Measurements from ENCODE around the gene RRP8. TPM values are rescaled to one million over a fixed set of nuclear protein-coding genes. Genes with fewer than 3 reads are reported as not detected.

The RRP8 gene
- total RNA-seq, 2 experiments from 2014 or later, result 39.6 to 43.1 TPM

DNA sequence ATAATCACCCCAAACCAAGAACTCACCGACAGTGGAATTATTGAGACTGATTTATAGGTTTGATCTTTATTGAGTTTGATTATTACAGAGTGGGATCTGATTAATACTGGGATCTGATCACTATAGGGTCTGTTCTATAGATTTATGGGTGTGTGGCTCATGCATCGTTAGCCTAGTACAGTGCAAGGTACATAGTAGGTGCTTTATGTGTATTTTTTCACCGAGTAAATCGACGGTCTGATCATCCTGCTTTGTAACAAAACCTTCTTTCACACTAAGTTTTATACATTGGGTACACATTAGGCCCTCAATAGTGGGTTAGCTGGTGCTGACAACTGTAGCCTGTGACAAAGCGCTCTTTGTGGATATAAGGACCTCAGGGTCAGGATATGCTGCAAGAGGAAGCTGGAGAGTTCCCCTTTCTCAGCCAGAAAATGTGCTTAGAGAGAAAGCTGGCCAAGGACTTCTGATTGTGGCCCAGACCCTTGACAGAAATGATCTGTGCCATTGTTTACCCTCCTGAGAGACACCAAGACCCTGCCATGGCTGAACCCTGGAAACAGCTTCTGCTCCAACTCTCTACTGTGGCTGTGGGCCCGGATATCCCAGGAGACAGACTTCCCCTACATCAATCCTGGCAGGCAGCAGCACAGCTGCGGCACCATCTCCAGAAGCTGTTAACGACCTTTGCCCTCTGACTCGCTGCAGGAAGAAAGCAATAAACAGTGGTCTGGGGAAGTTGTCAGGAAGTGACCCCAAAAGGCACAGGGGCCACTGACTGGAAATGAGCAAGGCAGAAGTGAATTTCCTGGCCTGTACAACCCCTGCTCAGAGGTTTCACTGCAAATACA, 31.9 kb upstream of the RRP8 start:
- ChIA-PET CTCF (interaction anchor here (1.2 kb wide), 1 partner anchor 16 kb away, joined by 3 read pairs; the partner anchor contains the start of gene TPP1), POLR2A (interaction anchor here (0.9 to 1.6 kb wide), 3 partner anchors 16 to 40 kb away, joined by 3 to 4 read pairs (median 3); partner anchors contain the start of gene TPP1)
- Mint-ChIP-seq H3K4me3 (no peak overlapping the region), H3K27ac (no peak overlapping the region), H3K4me1 (ENCODE audit: low read depth) (peaks cover 5% of the 10 kb centered on the region), H3K27me3 (no peaks in the 10 kb centered on the region), H3K9me3 (no peaks in the 10 kb centered on the region), H3K36me3 (ENCODE audit: low read depth) (peaks cover 3% of the 10 kb centered on the region)
- intact Hi-C loops (cut with micrococcal nuclease), result no loop called here
- DNase-seq, result no peak
- TF ChIP-seq, protein P1, sequence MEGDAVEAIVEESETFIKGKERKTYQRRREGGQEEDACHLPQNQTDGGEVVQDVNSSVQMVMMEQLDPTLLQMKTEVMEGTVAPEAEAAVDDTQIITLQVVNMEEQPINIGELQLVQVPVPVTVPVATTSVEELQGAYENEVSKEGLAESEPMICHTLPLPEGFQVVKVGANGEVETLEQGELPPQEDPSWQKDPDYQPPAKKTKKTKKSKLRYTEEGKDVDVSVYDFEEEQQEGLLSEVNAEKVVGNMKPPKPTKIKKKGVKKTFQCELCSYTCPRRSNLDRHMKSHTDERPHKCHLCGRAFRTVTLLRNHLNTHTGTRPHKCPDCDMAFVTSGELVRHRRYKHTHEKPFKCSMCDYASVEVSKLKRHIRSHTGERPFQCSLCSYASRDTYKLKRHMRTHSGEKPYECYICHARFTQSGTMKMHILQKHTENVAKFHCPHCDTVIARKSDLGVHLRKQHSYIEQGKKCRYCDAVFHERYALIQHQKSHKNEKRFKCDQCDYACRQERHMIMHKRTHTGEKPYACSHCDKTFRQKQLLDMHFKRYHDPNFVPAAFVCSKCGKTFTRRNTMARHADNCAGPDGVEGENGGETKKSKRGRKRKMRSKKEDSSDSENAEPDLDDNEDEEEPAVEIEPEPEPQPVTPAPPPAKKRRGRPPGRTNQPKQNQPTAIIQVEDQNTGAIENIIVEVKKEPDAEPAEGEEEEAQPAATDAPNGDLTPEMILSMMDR (IDR thresholded peaks at IDR 0.05), result no peak
- ATAC-seq, result no peak

DNA sequence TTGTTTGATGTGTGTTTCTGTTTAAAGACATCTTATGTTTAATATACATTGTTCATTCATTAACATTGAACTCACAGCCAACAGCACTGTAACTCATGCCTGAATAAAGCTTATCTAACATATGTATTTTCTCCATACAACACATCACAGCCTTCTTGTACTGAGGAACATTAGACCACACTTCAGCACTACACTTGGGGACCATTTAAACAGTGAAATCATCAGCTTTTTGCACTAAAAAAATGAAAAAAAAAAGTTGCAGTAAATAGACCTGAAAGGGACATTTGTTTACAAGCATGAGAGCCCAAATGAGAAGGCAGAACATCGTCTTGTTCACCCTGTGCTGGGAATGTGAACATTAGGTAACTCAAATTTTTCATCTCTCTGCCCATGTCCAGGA, 31.1 kb upstream of the RRP8 start:
- Mint-ChIP-seq H3K4me3 (no peak overlapping the region), H3K27me3 (no peaks in the 10 kb centered on the region), H3K4me1 (ENCODE audit: low read depth) (peaks cover 5% of the 10 kb centered on the region), H3K27ac (peak overlapping the region; percentile 40), H3K9me3 (no peaks in the 10 kb centered on the region), H3K36me3 (ENCODE audit: low read depth) (peaks cover 3% of the 10 kb centered on the region)
- intact Hi-C loops (cut with micrococcal nuclease), result no loop called here
- ChIA-PET POLR2A (interaction anchor here (1.6 kb wide), 1 partner anchor 40 kb away, joined by 3 read pairs; no protein-coding TSS in a partner anchor), CTCF (interaction anchor here (0.8 to 0.9 kb wide), 2 partner anchors 13 to 49 kb away, joined by 3 read pairs; partner anchors contain the start of gene MRPL17)
- DNase-seq (no peak), ATAC-seq (no peak)
- TF ChIP-seq, protein P1 (IDR thresholded peaks at IDR 0.05), result no peak

DNA sequence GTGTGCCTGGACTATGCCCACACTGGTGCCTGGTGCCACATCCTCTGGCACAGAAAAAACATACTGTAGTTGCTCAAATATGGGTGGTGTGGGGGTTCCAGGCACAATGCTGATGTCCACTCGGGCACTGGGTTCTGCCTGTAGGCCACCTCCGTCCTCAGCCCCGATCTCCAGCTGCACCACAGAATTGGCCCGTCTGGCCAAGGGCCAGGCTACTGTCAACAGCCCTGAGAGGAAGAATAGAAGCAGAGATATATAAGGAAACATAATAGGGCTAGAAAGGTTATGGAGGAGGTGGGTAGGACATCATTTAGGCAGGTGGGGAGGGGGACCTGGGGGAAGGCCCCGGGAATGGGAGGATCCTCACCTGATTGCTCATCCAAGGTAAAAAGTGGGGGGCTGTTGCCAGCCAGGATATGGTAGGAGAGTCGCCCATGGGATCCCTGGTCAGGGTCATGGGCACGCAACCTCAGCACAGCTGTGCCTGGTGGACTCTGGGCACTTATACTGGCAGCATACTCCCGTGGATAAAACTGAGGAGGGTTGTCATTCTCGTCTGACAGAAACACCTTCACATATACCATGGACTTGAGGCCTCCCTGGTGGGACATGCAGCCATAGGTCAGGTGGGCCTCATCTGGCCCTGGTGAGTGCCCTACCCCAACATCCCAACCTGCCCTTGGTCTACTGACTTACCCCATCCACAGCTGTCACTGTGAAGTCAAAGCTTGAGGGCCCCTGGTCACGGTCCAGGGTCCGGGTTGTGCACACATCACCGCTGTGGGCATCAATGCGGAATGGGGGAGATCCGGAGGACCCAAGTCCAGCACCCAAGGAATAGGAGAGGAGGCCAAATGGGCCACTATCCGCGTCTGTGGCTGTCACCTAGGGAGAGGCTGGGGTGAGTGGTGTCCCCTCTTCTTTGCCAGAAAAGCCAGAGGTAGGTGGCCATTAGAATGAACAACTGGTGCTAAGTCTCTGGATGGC, 30.3 kb upstream of the RRP8 start:
- Mint-ChIP-seq H3K27ac (no peak overlapping the region), H3K9me3 (no peaks in the 10 kb centered on the region), H3K36me3 (ENCODE audit: low read depth) (peaks cover 3% of the 10 kb centered on the region), H3K4me1 (ENCODE audit: low read depth) (peaks cover 5% of the 10 kb centered on the region), H3K4me3 (no peak overlapping the region), H3K27me3 (no peaks in the 10 kb centered on the region)
- intact Hi-C loops (cut with micrococcal nuclease), result no loop called here
- ATAC-seq (no peak), DNase-seq (no peak)
- ChIA-PET POLR2A (interaction anchor here (1.6 kb wide), 1 partner anchor 39 kb away, joined by 3 read pairs; no protein-coding TSS in a partner anchor), CTCF (interaction anchor here (0.6 to 0.9 kb wide), 3 partner anchors 9 to 49 kb away, joined by 3 read pairs; partner anchors contain the start of gene MRPL17)
- TF ChIP-seq, protein P1 (IDR thresholded peaks at IDR 0.05), result no peak

DNA sequence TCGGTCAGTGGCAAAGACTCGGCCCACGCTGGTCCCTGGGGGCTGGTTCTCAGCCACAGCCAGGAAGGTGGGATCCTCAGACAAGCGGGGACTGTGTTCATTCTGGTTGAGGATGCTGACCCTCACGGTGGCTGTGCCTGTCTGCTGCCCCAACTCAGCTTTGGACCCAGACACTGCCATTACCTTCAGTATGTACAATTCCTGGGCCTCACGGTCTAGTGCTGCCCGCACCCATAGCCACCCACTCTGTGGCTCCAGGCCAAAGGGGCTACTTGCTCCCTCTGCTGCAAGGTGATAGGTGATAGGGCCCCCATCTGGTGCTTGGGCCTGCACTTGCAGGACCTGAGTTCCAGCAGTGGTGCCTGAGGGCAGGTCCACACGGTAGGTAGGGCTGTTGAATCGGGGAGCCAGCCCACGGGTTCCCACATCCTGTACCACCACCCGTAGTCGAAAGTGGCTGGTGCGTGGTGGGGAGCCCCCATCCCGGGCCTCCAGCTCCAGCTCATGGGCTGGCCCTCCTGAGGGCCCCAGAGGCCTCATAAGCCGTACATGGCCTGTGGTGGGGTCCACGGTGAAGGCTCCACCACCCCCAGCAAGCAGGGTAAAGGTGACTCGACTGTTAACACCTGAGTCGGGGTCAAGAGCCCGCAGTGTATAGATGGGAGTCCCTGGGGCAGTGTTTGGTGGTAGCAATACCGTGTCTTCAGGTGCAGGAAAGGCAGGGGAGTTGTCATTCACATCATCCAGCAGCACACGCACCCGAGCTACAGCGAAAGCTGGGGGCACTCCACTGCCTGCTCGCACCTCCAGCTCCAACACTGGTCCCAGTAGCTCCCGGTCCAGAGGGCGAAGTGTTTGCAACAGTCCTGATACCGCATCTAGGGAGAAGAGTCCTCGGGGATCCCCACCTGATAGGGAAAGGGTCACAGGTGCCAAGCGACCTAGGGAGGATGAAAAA, 29.0 kb upstream of the RRP8 start:
- peak; percentile 51 for DNase-seq
- no peak overlapping the region for H3K4me3 Mint-ChIP-seq
- no peak overlapping the region for H3K27ac Mint-ChIP-seq
- TF ChIP-seq, protein P1 (IDR thresholded peaks at IDR 0.05), result no peak
- H3K9me3 Mint-ChIP-seq, result no peaks in the 10 kb centered on the region
- peaks cover 3% of the 10 kb centered on the region for H3K36me3 Mint-ChIP-seq (ENCODE audit: low read depth)
- no peaks in the 10 kb centered on the region for H3K27me3 Mint-ChIP-seq
- intact Hi-C loops (cut with micrococcal nuclease), result no loop called here
- CTCF ChIA-PET, result interaction anchor here (0.6 to 1.5 kb wide), 5 partner anchors 10 to 50 kb away, joined by 3 to 5 read pairs (median 3); partner anchors contain the start of gene MRPL17
- ATAC-seq, result peak; percentile 68
- POLR2A ChIA-PET, result interaction anchor here (0.5 to 1.4 kb wide), 7 partner anchors 14 to 207 kb away, joined by 3 to 5 read pairs (median 3); partner anchors contain the start of genes TAF10 and TPP1
- H3K4me1 Mint-ChIP-seq (ENCODE audit: low read depth), result peaks cover 14% of the 10 kb centered on the region
